GM19035 (cell line): ENCODE results near the gene STX17.

Experiments used
- ATAC-seq: cut with Tn5 transposase; IDR thresholded peaks from one replicate; pipeline ENCODE4 v1.9.1; 2021; ENCODE audit not compliant: unreplicated experiment

Gene STX17

GRCh38 chr9:99905833-99906402 is 536 bp upstream of the STX17 start:
- no peak for ATAC-seq

DNA sequence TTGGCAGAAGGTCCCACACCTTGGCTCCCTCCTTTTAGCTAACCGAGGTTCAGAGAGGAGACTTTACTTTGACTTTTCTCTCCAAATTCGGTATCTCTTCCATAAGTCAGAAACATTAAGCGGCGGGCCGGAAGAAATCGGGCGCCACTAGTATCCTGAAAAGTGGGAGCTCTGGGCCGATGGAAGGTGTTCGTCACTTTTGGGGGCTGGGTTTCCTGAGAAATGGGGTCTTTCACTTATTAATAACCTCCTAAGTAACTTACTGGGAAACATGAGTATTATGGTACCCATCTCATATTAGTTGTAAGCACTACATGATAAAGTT is 716 bp downstream of the STX17 start:
- no peak for ATAC-seq

GRCh38 chr9:99911600-99911999 is 5.1 kb downstream of the STX17 start:
- ATAC-seq = no peak

- ATAC-seq = no peak
Observed at GRCh38 chr9:99916650-99917049, 10.2 kb downstream of the STX17 start.

GRCh38 chr9:99918134-99918533 is 11.7 kb downstream of the STX17 start:
- no peak for ATAC-seq

DNA sequence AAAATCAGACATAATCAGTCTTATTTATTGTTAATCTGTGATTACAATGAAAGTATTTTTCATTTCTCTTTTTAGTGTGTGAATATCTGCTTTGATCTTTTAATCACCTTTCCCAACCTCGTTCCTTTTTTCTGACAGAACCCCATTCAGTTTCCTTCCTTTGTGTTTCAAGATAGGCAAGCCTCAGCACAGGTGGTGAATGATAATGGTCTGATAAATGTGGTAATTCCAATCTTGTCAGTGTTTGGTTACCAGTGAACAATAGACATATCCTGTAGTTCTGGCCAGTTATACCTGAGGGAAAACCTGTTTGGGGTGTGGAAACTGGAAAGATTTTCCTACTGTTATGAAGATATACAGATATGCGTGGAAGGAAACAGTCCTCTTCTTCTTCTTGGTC is 13.5 kb downstream of the STX17 start:
- no peak for ATAC-seq

DNA sequence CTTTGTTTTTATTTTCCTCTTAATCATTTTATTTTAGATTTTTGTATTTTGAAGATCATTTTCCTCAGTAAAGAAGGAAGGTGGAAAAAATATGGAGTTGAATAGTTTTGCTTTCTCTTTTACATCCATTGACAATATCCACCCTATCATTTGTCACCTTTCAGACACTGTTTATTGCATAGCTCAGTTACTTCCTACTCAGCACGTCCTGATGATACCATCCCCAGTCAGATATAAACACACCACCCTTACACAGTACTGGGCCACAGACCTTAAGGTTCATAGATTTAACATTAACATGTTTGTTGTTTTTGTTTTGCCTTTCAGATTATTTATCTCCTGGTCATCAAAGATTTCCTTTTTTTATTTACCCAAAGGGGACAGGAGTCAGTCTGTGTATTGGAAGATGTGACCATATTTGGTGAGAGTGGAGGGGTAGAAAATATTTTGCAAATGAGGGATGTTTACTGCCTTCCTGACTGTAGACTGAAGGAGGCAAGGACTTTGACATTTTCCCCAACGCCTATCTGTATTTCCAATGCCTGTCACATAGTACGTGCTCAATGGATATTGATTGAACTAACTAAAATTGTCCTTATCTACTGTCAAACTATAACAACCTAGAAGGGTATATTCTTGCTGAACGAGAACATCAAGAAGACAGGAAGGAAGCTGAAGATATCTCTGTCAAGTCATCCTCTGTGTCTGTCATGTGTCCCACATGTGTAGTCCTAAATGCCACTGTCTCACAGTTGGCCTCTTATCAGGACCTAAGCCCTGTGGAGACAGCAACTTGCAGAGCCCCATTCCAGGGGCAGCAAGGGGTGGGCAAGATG is 15.6 kb downstream of the STX17 start:
- no peak for ATAC-seq

DNA sequence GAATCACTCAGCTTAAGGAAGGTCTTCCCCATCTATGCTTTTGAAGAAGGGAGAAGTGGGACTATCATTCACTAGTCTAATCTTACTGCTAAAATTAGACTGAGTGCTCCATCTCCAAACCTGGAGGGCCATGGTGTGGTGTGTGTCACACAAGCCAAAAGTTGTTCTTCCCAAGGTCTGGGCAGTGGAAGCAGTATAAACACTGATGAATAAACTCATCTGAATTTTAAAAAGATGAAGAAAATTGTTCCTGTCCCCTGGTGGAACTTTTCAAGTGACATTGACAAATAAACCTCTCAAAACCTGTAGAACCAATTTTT is 16.2 kb downstream of the STX17 start:
- ATAC-seq = no peak

DNA sequence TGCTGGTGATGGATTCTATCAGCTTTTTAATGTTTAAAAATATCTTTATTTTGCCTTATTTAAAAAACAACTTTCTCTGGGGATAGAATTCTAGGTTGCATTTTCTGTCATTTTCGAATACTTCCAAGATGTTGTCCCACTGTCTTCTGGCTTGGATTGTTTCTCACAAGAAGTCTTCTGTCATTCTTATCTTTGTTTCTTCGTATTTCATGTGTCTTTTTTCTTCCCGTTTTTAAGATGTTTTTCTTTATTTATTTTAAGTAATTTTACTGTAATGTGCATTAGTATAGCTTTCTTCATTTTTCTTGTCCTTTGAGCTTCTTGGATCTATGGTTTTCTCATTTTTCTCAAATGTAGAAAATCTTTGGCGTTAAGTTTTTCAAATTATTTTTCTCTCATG is 19.1 kb downstream of the STX17 start:
- ATAC-seq = no peak

DNA sequence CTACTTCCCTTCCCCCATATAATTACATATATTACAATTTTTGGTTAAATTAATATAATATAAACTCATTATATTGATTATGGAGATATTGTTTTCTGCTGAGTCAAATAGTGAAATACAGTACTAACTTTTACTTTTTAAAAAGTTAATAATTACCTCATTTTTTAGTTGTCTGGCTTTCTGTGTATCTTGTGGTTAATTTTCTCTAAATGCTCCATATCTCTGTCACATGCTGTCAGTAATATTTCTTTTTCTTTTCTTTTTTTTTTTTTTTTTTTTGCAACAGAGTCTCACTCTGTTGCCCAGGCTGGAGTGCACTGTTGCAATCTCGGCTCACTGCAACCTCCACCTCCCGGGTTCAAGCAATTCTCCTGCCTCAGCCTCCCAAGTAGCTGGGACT is 23.2 kb downstream of the STX17 start:
- ATAC-seq = no peak

DNA sequence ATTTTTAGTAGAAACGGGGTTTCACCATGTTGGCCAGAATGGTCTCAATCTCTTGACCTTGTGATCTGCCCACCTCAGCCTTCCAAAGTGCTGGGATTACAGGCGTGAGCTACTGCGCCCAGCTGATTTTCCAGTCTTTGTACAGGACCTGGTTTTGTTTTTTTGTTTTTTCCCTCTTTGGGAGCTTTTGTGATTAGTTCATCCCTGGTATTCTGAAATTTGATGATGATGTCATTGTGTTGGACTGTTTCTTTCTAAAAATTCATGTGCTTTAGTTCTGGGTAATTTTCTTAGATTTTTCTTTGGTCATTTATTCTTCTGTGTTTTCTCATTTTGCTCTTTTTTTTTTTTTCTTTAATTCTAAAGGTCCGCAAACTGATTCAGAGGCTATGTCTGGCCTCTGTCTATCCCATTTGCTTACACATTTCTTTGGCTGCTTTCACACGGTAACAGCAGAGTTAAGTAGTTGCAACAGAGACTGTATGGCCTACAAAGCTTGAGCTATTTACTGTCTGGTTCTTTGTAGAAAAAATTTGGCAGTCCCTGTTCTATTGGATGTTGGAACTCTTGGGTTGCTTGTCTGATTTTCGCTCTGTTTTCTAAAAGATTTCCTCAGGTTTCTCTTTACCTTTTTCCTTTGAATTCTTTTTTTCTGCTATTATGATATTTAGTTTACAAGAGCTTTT is 24.8 kb downstream of the STX17 start:
- no peak for ATAC-seq

DNA sequence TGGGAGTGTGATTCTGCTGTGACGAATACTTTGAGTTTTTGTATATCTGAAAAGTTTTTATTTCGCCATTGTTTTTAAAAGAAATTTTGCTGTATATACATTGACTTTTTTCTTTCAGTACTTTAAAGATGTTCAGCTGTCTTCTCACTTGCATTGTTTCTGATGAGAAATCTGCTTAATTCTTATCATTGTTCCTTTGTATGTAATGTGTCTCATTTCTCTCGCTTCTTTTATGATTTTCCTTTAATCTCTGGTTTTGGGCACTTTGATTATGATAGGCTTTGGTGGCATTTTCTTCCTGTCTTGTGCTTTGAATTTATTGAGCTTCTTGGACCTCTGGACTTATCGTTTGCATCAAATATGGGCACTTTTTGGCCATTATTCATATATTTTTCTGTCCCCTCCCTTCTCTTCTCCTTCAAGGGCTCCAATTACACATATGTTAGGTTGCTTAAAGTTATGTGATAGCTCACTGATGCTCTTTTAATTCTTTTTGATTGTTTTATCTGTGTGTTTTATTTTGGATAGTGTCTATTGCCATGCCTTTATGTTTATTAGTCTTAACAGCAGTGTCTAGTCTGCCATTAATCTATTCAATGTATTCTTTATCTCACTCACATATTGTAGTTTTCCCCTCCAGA is 30.6 kb downstream of the STX17 start:
- no peak for ATAC-seq

DNA sequence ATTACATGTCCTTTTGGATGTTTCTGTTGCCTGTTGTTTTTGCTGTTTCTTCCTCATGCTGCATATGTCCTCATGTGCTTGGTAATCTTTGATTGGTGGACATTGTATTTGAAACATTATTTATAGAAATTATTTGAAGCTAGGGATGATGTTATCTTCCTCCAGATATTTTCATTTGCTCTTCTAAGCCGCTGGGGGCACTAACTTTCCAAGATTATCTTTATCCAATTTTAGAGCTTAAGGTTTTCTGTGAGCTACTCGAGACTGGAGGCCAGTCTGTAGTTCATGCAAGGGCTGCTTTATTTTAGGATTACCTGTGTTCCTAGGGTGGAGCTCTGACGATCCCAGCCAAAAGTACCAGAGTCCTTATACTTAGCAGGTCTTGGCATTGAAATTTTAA is 40.9 kb downstream of the STX17 start:
- no peak for ATAC-seq

GRCh38 chr9:99948482-99948881 is 42.0 kb downstream of the STX17 start:
- no peak for ATAC-seq

DNA sequence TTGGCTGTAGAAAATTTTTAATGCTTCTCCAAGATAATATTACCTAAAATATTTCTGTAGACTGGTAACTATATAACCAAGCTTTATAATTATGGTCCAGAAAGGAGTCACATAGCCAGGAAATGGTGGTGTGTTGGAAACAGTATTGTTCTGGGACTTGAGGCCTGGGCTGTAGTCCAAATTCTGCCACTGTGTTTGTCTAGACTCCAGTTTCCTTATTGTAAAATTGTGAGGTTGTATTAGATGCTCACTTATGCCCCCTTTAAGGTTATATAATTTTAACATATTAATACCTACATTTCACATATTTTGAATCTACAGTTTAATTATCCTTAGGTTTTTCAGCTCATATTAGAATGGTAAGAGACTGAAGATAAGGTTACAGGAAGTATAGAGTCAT is 42.4 kb downstream of the STX17 start:
- no peak for ATAC-seq

DNA sequence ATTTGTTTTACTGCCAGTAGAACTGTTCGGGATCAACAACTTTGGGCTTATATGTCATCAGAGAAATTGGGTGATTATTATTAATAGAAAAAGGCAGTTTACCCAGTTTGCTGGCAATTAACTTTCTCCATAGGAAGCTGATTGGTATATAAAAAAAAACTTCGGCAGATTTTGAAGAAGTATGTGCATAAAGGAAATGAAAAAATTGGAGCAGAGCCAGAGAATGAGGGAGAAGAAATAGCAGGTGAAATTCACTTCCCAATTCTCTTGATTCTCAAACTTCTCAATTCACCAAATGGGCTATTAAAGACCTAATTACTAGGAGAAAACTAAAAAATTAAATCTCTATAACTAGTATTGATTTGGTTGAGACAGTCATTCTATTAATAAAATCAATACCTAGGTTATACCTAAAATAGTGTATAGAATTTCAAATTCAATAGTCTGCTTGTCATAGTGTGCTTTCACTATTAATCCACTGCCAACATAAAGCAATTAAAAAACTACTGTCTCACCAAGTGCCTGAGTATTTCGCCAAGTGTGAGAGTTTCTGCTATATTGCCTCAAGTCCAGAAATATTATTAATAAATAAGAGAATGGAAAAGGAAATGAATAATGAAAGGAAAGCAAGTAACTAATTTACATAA is 47.5 kb downstream of the STX17 start:
- ATAC-seq = peak; percentile 28

- ATAC-seq = peak; percentile 59
Observed at GRCh38 chr9:99954819-99955218, 48.4 kb downstream of the STX17 start.

DNA sequence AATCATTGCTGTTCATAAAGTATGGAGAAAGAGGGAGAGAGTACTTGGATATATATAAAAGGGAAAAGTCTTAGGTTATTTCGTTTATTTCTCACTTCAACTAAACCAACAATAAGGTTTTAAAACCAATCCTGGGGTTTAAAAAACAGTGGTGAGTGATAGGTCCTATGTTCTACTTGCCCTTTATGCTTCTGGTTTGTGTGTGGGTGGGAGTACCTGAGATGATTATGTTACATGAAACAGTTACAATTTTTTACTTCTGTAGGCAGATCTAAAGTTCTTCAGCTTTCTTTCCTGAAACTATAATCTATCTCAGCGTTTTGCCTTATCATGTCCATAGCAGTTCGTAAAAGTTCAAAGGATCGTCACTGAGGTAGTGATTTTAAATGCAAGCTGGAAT is 49.2 kb downstream of the STX17 start:
- ATAC-seq = no peak

GRCh38 chr9:99962680-99963261 is 56.3 kb downstream of the STX17 start:
- ATAC-seq = no peak

- no peak for ATAC-seq
Observed at GRCh38 chr9:99964336-99964735, 57.9 kb downstream of the STX17 start.

DNA sequence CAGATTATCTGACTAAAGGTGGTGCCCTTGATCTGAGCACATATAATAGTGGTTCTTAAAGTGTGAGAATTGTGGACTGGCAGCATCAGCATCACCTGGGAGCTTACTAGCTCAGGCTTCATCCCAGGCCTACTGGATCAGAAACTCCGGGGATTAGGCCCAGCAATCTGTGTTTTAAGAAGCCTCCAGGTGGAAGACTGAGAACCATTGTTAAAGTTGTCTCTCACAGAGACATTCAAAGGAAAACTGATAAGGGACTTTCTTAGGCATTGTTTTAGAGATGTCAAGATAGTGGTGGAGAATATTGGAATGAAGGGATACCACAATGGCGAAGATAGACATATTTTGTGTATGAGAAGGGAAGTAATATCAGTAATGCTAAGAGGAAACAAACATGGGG is 59.5 kb downstream of the STX17 start:
- no peak for ATAC-seq
